Nephron (organoid): ENCODE measurements around the gene GDF2.

Experiments used
- H3K27ac Mint-ChIP-seq, 3 experiments: 2 replicates each; pipeline ENCODE4 v1.8.0; 2020; ENCODE audit warnings: mixed read lengths in 3 of 3, mild to moderate bottlenecking in 2 of 3, moderate library complexity in 1 of 3
- H3K27me3 Mint-ChIP-seq: 2 replicates; pipeline ENCODE4 v1.8.0; 2021; ENCODE audit warnings: low read depth, mild to moderate bottlenecking, moderate library complexity, mixed read lengths
- H3K36me3 Mint-ChIP-seq: 2 replicates; pipeline ENCODE4 v1.8.0; 2020; ENCODE audit warnings: low read depth, mixed read lengths
- H3K4me1 Mint-ChIP-seq: 2 replicates; pipeline ENCODE4 v1.8.0; 2020; ENCODE audit warnings: mixed read lengths
- H3K4me3 Mint-ChIP-seq, 3 experiments: 2 replicates each; pipeline ENCODE4 v1.8.0; 2020; ENCODE audit warnings: mild to moderate bottlenecking in 3 of 3, mixed read lengths in 3 of 3, moderate library complexity in 2 of 3
- H3K9me3 Mint-ChIP-seq: 2 replicates; pipeline ENCODE4 v1.8.0; 2020; ENCODE audit warnings: mixed read lengths
- TF ChIP-seq, protein P1 (sequence below), 3 experiments: fragments of 200-600 bp; sonication (generic); IDR thresholded peaks; one replicate each; pipeline ENCODE4 v1.5.0; 2021; ENCODE audit warnings: antibody characterized with exemption in 3 of 3; ENCODE audit not compliant: unreplicated experiment in 3 of 3

Gene GDF2

DNA sequence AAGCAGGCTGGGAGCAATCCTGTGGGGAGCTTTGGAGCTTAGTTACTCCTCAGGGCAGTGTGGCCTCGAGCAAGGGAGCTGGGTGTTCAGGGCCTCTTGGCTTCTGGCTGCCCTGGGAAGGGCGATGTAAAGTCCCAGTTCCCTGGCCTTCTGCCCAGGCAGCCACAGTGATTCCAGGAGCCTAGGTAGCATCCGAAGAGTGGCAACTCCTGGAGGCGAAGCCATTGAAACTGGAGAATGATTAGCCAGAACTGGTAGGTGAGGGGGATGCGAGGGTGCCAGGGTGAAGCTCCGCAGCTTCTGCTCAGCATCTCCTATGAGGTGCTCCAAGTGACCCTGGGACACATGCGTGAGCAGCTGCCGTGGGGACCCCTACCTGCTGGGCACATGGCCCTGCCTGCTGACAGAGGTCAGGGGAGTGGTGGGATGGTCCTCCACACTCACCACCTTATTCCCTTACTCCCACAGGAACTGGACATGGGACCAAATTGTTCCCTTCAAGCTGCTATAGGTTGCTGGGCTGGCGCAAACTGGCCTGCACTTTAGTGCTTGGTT lies 7.8 kb upstream of the GDF2 start:
- no peak overlapping the region for H3K27ac Mint-ChIP-seq
- TF ChIP-seq, protein P1, sequence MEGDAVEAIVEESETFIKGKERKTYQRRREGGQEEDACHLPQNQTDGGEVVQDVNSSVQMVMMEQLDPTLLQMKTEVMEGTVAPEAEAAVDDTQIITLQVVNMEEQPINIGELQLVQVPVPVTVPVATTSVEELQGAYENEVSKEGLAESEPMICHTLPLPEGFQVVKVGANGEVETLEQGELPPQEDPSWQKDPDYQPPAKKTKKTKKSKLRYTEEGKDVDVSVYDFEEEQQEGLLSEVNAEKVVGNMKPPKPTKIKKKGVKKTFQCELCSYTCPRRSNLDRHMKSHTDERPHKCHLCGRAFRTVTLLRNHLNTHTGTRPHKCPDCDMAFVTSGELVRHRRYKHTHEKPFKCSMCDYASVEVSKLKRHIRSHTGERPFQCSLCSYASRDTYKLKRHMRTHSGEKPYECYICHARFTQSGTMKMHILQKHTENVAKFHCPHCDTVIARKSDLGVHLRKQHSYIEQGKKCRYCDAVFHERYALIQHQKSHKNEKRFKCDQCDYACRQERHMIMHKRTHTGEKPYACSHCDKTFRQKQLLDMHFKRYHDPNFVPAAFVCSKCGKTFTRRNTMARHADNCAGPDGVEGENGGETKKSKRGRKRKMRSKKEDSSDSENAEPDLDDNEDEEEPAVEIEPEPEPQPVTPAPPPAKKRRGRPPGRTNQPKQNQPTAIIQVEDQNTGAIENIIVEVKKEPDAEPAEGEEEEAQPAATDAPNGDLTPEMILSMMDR (IDR thresholded peaks at IDR 0.05; ENCODE audit: unreplicated experiment in 3 of 3) = no peak
- peaks cover 16% of the 10 kb centered on the region for H3K27me3 Mint-ChIP-seq
- no peaks in the 10 kb centered on the region for H3K9me3 Mint-ChIP-seq
- peaks cover 10% of the 10 kb centered on the region for H3K4me1 Mint-ChIP-seq
- no peak overlapping the region for H3K4me3 Mint-ChIP-seq
- H3K36me3 Mint-ChIP-seq = no peaks in the 10 kb centered on the region

DNA sequence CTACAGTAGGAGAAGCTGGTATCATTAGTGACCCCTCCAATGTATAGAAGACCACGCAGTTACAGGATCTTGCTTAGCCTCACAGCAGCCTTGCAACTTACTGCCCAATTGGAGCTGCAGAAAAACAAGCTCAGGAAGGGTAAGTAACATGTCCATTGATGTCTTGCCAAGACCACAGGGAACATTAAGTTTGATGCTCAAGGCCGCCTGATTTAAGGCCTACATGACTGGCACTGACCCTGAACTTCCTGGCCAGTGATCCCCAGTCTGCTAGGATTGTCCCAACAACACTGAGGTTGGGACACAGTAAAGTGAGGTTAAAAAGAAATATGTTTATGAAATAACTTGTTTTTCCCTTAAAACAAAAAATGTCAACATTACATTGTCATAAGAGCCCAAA lies 6.8 kb upstream of the GDF2 start:
- Mint-ChIP-seq H3K36me3 (no peaks in the 10 kb centered on the region), H3K27me3 (peaks cover 15% of the 10 kb centered on the region), H3K4me1 (peaks cover 10% of the 10 kb centered on the region), H3K9me3 (no peaks in the 10 kb centered on the region), H3K27ac (no peak overlapping the region), H3K4me3 (no peak overlapping the region)
- TF ChIP-seq, protein P1 (IDR thresholded peaks at IDR 0.05; ENCODE audit: unreplicated experiment in 3 of 3) = no peak

DNA sequence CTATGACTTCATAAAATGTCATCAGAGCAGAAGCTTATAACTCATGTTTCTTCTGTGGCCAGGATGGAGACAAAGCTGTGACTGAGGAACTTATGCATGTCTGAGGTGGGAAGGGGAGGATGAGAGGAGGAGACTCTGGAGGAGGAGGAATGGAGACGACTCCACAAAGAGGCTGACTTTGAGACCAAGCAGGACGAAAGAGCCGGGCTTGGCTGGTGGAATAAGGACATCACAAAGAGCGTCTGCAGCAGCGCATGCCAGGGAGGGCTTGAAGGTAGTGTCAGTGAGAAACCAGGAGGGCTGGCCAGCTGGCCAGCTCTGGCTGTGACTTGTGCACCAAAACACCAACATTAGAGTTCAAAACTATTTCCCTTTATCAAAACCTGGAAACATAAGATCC lies 6.1 kb upstream of the GDF2 start:
- Mint-ChIP-seq H3K27ac (no peak overlapping the region), H3K27me3 (peaks cover 17% of the 10 kb centered on the region), H3K4me1 (peaks cover 10% of the 10 kb centered on the region), H3K9me3 (no peaks in the 10 kb centered on the region), H3K36me3 (no peaks in the 10 kb centered on the region), H3K4me3 (no peak overlapping the region)
- TF ChIP-seq, protein P1 (IDR thresholded peaks at IDR 0.05; ENCODE audit: unreplicated experiment in 3 of 3) = no peak

DNA sequence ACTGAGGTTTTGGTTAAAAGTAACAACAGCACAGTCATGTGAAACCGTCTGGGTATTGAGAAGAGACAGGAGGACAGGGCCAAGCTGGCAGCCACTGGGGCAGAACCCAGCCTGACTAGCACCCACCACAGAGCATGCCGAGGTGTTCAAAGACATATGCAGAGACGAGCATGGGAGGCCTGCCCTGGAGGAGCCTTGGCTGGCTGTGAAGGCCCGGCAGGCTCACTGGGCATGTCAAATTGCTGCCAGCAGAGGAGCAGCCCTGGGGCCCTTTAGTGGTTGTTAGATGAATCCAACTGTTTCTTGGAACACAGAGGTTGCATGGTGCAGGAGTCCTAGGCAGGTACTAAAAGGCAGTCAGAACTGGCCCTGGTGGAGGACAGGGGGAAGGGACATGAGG lies 5.0 kb upstream of the GDF2 start:
- Mint-ChIP-seq H3K36me3 (no peaks in the 10 kb centered on the region), H3K27me3 (peaks cover 17% of the 10 kb centered on the region), H3K9me3 (no peaks in the 10 kb centered on the region), H3K4me1 (no peaks in the 10 kb centered on the region), H3K27ac (no peak overlapping the region), H3K4me3 (no peak overlapping the region)
- TF ChIP-seq, protein P1 (IDR thresholded peaks at IDR 0.05; ENCODE audit: unreplicated experiment in 3 of 3) = no peak

DNA sequence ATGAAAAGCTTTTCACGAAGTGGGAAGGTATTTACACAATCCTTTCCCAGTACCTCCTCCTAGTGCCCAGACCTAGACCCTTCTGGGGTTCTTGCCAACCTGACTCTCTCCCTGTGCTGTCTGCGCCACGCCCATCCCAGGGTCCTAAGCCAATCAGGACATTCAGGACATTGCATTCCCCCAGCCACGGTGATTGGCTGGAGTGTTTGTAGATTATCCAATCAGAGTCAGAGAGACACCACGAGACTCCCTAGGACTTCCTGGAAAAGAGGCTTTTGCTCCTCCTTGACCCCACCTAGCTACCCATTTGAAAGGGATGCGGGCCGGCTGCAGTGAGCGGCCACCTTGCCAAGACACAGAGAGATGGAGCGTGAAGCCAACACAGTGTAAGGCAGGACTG lies 3.5 kb upstream of the GDF2 start:
- TF ChIP-seq, protein P1 (IDR thresholded peaks at IDR 0.05; ENCODE audit: unreplicated experiment in 3 of 3) = no peak
- H3K27me3 Mint-ChIP-seq = peaks cover 18% of the 10 kb centered on the region
- H3K36me3 Mint-ChIP-seq = no peaks in the 10 kb centered on the region
- no peaks in the 10 kb centered on the region for H3K4me1 Mint-ChIP-seq
- no peak overlapping the region for H3K27ac Mint-ChIP-seq
- no peak overlapping the region for H3K4me3 Mint-ChIP-seq
- no peaks in the 10 kb centered on the region for H3K9me3 Mint-ChIP-seq

DNA sequence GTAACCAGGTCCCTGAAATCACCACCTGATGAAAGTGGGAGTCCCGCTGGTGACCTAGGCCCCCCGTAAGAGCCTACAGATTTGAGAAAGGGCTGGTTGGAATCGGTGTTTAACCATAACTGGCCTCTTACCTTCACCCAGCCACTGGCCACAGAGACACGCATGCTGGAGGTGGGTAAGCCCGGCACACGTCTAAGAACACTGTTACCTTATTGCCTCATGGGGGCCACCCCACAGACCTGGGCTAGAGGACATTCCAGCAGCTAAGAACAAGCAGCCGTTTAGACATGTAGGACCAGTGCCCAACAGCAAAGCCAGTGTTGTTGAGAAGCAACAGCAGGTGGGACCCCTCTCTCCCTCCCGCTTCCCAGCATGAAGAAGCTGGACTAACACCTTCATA lies 2.5 kb upstream of the GDF2 start:
- no peak overlapping the region for H3K4me3 Mint-ChIP-seq
- no peak overlapping the region for H3K27ac Mint-ChIP-seq
- no peaks in the 10 kb centered on the region for H3K36me3 Mint-ChIP-seq
- TF ChIP-seq, protein P1 (IDR thresholded peaks at IDR 0.05; ENCODE audit: unreplicated experiment in 3 of 3) = no peak
- peaks cover 20% of the 10 kb centered on the region for H3K27me3 Mint-ChIP-seq
- H3K9me3 Mint-ChIP-seq = no peaks in the 10 kb centered on the region
- no peaks in the 10 kb centered on the region for H3K4me1 Mint-ChIP-seq
